GM15510 (cell line): Measurements from ENCODE around the gene SIGLEC14.

Experiments used
- POLR2A ChIP-seq: IDR thresholded peaks from 3 replicates; pipeline ENCODE4 v1.6.1; 2011; ENCODE audit warnings: borderline replicate concordance; ENCODE audit not compliant: insufficient read length; ENCODE audit errors: extremely low read depth

SIGLEC14 gene

GRCh38 chr19:51687791-51688670 is 41.4 kb upstream of the SIGLEC14 start:
- TF ChIP-seq POLR2A = no peak

DNA sequence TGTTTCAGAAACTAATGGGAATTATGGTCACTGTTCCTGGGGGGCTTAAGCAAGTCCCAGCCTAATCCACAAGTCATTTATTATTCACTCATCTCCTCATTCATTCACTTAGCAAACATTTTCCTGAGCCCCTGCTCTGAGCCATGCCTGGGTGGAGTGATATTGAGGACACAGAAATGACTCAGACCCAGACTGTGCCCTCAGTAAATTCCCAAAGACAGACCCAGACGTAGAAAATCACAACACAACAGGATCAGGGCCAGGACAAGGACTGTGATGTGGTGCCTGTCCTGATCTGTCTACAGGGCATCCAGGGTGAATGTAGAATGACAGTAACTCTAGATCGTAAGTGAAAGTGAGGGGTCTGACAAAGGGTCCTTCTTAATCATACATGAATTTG is 39.5 kb upstream of the SIGLEC14 start:
- TF ChIP-seq POLR2A = no peak

DNA sequence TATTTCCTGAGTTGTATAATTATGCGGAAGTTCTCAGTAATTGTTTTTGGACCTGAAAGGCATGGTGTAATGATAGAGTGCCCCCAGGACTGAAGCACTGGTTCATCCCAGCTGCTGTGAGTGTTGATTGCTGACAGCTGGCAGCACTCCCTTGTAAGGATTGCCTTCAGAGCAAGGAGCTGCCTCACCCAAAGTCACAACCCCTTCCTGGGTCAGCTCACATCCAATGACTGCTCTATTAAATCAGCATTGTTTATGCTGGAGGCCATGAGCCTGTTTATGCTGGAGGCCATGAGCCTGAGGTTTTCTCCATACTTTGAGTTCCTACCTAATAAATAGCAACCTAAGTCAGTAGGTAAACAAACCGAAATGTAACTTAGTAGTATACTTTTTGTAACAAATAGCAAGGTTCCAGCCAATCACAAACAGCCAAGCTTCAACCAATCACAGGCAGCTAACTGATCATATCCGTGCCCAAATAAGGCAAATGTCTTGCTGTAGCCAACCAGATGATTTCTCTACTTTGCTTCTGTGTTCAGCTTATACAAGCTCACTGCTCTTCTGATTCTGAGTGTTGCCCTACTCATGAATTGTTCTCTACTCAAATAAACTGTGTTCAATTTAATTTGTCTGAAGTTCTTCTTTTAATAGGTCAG is 34.8 kb upstream of the SIGLEC14 start:
- no peak for TF ChIP-seq POLR2A

DNA sequence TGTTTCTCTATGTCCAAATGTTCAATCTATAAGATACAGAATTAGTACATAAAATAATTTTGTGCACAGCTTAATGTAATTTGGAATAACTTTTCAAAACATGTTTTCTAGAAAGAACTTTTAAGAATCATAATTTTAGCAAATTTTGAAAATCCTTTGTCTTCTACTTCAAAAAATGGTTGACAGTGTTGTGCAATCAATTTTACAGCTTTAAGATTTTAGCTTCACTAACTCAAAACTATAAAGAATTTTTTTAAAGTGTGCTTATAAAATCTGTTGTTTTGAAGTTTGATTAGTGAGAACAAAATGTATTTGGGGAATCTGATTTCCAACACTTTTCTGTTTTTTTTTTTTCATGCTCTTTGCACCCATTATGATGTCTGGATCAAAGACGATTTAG is 33.8 kb upstream of the SIGLEC14 start:
- TF ChIP-seq POLR2A = no peak

DNA sequence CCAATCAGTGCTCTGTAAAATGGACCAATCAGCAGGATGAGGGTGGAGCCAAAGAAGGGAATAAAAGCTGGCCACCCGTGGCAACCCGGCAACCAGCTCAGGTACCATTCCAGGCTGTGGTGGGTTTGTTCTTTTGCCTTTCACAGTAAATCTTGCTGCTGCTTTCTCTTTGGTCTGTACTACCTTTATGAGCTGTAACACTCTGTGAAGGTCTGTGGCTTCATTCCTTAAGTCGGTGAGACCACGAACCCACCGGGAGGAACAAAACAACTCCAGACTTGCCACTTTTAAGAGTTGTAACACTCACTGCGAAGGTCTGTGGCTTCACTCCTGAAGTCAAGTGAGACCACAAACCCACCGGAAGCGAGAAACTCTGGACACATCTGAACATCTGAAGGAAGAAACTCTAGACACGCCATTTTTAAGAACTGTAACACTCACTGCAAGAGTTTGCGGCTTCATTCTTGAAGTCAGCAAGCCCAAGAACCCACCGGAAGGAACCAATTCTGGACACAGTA is 30.0 kb upstream of the SIGLEC14 start:
- no peak for TF ChIP-seq POLR2A

DNA sequence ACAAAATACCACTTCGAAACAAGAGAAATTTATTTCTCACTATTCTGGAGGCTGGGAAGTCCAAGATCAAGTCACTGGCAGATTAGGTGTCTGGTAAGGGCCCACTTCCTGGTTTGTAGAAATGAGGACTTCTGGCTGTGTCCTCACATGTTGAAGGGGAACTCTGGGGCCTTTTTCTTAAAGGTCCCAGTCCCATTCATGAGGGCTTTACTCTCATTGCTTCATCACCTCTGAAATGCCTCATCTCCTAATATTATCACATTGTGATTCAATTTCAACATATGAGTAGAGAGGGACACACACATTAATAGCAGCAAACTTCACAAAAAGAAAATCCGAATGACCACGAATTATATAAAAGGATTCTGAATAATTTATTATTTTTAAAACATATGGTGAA is 21.6 kb upstream of the SIGLEC14 start:
- TF ChIP-seq POLR2A = no peak

DNA sequence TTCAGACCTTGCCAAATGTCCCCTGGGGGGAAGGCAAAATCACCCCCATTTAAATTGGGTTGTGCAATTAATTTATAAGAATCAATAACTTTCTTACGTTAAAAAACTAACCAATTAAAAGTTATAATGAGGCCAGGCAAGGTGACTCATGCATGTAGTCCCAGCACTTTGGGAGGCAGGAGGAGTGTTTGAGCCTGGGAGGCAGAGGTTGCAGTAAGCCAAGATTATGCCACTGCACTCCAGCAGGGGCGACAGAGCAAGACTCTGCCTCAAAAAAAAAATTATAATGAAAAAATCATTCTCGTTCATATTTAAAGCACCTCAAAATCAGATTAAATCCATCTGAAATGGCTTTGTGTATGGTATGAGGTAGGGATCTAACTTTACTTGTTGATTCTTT is 18.4 kb upstream of the SIGLEC14 start:
- no peak for TF ChIP-seq POLR2A

- TF ChIP-seq POLR2A = no peak
Observed at GRCh38 chr19:51664131-51664530, 17.5 kb upstream of the SIGLEC14 start.

GRCh38 chr19:51663650-51664049 is 17.0 kb upstream of the SIGLEC14 start:
- TF ChIP-seq POLR2A = no peak

DNA sequence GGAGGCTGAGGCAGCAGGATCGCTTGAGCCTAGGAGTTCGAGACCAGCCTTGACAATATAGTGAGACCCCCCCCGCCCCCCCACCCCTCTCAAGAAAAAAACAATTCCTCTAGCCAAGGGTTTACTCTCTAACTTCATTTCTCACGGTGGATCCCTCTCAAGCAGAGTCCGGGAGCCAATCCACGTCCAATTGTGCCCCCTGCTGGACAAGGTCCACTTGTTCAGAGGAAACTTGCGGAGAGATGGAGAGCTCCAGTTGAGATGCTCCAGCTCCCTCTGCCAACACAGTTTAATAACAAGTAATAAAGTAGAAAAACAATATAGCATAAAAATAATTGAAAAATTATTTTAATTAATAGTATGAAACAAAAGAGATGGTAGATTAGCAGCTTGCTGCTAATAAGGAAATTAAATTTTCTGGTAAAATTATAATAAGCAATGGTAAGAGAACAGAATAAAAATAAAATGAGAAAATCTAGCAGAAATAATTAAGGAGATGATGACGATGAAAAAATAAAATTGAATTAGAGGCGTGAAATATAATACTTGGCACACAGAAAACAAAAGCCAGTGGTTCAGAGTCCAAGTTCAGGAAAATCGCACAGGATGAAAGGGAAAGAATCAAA is 14.5 kb upstream of the SIGLEC14 start:
- no peak for TF ChIP-seq POLR2A

- TF ChIP-seq POLR2A = no peak
Observed at GRCh38 chr19:51654783-51655182, 8.2 kb upstream of the SIGLEC14 start.

DNA sequence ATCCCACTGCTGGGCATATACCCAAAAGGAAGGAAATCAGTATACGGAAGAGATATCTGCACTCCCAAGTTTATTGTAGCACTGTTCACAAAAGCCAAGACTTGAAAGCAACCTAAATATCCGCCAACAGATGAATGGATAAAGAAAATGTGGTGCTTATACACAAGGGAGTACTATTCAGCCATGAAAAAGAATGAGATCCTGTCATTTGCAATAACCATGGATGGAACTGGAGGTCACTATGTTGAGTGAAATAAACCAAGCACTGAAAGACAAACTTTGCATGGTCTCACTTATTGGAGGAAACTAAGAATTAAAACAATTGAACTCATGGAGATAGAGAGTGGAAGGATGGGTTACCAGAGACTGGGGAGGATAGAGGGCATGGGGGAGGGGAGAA is 6.5 kb upstream of the SIGLEC14 start:
- no peak for TF ChIP-seq POLR2A

GRCh38 chr19:51652266-51652665 is 5.6 kb upstream of the SIGLEC14 start:
- no peak for TF ChIP-seq POLR2A

DNA sequence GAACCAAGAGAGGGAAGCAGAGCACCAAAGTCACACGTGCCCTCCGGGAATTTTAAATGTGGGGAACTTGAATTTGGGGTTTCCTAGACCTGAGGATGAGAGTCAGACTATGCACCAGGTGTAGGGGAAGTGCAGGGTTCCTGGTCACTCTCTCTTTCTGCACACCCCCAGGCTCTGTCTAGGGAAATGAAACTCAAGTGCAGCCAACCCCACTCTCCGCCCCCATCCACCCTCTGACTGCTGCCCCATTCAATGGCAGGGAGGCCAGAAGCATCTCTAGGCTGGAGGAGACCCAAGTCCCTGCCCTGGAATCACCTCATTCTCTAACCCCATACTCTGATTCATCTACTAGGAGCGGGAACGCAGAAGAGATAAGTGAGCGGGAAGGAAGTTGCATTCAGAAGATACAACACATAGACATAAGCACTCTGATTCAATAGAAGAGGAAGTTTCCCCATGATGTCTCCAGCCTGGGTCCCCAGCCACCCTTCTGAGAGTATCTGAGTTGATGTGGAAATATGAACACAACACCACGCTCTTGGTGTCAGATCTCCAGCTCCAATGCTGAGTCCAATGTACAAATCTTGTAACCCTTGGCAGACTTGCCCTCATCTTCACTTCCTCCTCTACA is 4.7 kb upstream of the SIGLEC14 start:
- TF ChIP-seq POLR2A = no peak

GRCh38 chr19:51647318-51647717 is 693 bp upstream of the SIGLEC14 start:
- no peak for TF ChIP-seq POLR2A
